Osteoblast (primary cell): Measurements from ENCODE around the gene ZSCAN10. TPM values are rescaled to one million over a fixed set of nuclear protein-coding genes. Genes with fewer than 3 reads are reported as not detected.

Experiments
- DNase-seq: peaks from one replicate; pipeline ENCODE4 v3.0.0; 2011; ENCODE audit warnings: low spot score, mixed read lengths; ENCODE audit not compliant: insufficient read length; ENCODE audit errors: missing footprints
- H2AFZ ChIP-seq: 2 replicates; pipeline ENCODE4 v1.6.0; 2011; ENCODE audit warnings: mild to moderate bottlenecking, low read length
- H3K27ac ChIP-seq: 2 replicates; pipeline ENCODE4 v1.5.1; 2011; ENCODE audit warnings: mild to moderate bottlenecking, low read depth, low read length, moderate library complexity
- H3K27me3 ChIP-seq: 2 replicates; pipeline ENCODE4 v1.6.0; 2012; ENCODE audit warnings: mild to moderate bottlenecking, control low read depth, inconsistent platforms, low read length, moderate library complexity; ENCODE audit not compliant: insufficient read depth
- H3K36me3 ChIP-seq: 2 replicates; pipeline ENCODE4 v1.5.1; 2011; ENCODE audit warnings: mild to moderate bottlenecking, low read length, control low read depth, moderate library complexity; ENCODE audit not compliant: insufficient read depth
- H3K4me1 ChIP-seq: 2 replicates; pipeline ENCODE4 v1.5.1; 2011; ENCODE audit warnings: mild to moderate bottlenecking, low read length, control low read depth, moderate library complexity; ENCODE audit not compliant: insufficient read depth
- H3K4me2 ChIP-seq: 2 replicates; pipeline ENCODE4 v1.6.0; 2011; ENCODE audit warnings: mild to moderate bottlenecking, low read length; ENCODE audit not compliant: insufficient read depth
- H3K4me3 ChIP-seq: fragments of 200-600 bp; sonication (generic); 3 replicates; pipeline ENCODE4 v1.5.1; 2012; ENCODE audit warnings: mild to moderate bottlenecking, low read length, inconsistent platforms; ENCODE audit not compliant: insufficient read depth
- H3K79me2 ChIP-seq: 2 replicates; pipeline ENCODE4 v1.6.0; 2012; ENCODE audit warnings: mild to moderate bottlenecking, low read length, control low read depth, inconsistent platforms; ENCODE audit not compliant: insufficient read depth
- H3K9me3 ChIP-seq: 2 replicates; pipeline ENCODE4 v1.5.1; 2011; ENCODE audit warnings: low read depth, low read length, control low read depth
- H4K20me1 ChIP-seq: 2 replicates; pipeline ENCODE4 v1.6.0; 2012; ENCODE audit warnings: mild to moderate bottlenecking, low read length, control low read depth; ENCODE audit not compliant: insufficient read depth
- total RNA-seq: library from RNA; depleted of rRNA; stranded (reverse); fragments of >200 nt; gene quantifications from 2 replicates; pipeline ENCODE4 v1.2.3, GENCODE V29; 2012
- TF ChIP-seq, protein P1 (sequence below): IDR thresholded peaks from 2 replicates; pipeline ENCODE4 v1.5.1; 2011; ENCODE audit warnings: mild to moderate bottlenecking, low read depth, low read length, moderate library complexity; ENCODE audit errors: extremely low read depth

The ZSCAN10 gene
- total RNA-seq, 1 donor = not detected

DNA sequence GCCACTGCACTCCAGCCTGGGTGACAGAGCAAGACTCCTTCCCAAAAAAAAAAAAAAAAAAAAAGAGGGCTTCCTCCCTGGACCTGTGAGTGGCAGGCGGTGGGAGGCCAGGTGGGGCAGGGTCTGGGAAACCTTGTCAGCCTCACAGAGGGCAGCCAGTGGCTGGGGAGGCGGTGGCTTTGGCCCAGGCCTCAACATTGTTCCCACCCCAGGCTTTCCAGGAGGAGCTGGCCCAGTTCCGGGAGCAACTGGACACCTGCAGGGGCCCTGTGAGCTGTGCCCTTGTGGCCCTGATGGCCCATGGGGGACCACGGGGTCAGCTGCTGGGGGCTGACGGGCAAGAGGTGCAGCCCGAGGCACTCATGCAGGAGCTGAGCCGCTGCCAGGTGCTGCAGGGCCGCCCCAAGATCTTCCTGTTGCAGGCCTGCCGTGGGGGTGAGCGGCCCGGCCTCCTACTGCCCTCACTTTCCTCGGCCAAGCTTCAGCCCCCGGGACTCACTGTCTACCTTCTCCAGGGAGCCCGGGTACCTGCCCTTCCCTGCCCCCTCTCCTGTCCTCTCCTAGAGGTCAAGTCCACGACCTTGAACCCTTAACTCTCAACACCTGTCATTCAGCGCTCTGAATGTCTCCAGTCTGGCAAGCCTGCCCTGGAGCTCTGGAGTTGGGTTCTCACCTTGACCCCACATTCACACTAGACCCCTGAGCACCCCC lies 48.1 kb upstream of the ZSCAN10 start:
- Histone ChIP-seq H3K79me2 (no peaks in the 10 kb centered on the region), H2AFZ (no peak overlapping the region), H3K36me3 (peaks cover 6% of the 10 kb centered on the region), H4K20me1 (no peaks in the 10 kb centered on the region), H3K27me3 (no peaks in the 10 kb centered on the region), H3K9me3 (no peaks in the 10 kb centered on the region), H3K27ac (no peak overlapping the region), H3K4me2 (no peak overlapping the region), H3K4me1 (peaks cover 4% of the 10 kb centered on the region), H3K4me3 (no peak overlapping the region)
- TF ChIP-seq, protein P1, sequence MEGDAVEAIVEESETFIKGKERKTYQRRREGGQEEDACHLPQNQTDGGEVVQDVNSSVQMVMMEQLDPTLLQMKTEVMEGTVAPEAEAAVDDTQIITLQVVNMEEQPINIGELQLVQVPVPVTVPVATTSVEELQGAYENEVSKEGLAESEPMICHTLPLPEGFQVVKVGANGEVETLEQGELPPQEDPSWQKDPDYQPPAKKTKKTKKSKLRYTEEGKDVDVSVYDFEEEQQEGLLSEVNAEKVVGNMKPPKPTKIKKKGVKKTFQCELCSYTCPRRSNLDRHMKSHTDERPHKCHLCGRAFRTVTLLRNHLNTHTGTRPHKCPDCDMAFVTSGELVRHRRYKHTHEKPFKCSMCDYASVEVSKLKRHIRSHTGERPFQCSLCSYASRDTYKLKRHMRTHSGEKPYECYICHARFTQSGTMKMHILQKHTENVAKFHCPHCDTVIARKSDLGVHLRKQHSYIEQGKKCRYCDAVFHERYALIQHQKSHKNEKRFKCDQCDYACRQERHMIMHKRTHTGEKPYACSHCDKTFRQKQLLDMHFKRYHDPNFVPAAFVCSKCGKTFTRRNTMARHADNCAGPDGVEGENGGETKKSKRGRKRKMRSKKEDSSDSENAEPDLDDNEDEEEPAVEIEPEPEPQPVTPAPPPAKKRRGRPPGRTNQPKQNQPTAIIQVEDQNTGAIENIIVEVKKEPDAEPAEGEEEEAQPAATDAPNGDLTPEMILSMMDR = no peak
- peak; percentile 69 for DNase-seq

- Histone ChIP-seq H3K4me3 (no peak overlapping the region), H3K36me3 (peaks cover 6% of the 10 kb centered on the region), H3K9me3 (no peaks in the 10 kb centered on the region), H3K27ac (no peak overlapping the region), H3K4me1 (no peaks in the 10 kb centered on the region), H2AFZ (no peak overlapping the region), H3K4me2 (no peak overlapping the region), H3K79me2 (no peaks in the 10 kb centered on the region), H3K27me3 (no peaks in the 10 kb centered on the region), H4K20me1 (no peaks in the 10 kb centered on the region)
- DNase-seq = peak; percentile 63
- TF ChIP-seq, protein P1 = no peak
Measured at GRCh38 chr16:3145660-3146059, 46.6 kb upstream of the ZSCAN10 start.

GRCh38 chr16:3145151-3145550 lies 46.1 kb upstream of the ZSCAN10 start:
- TF ChIP-seq, protein P1 = no peak
- H3K27me3 ChIP-seq = no peaks in the 10 kb centered on the region
- H3K36me3 ChIP-seq = peaks cover 6% of the 10 kb centered on the region
- H2AFZ ChIP-seq = no peak overlapping the region
- H3K4me2 ChIP-seq = no peak overlapping the region
- no peaks in the 10 kb centered on the region for H3K4me1 ChIP-seq
- no peaks in the 10 kb centered on the region for H3K79me2 ChIP-seq
- H3K27ac ChIP-seq = no peak overlapping the region
- no peaks in the 10 kb centered on the region for H3K9me3 ChIP-seq
- DNase-seq = peak; percentile 59
- H3K4me3 ChIP-seq = no peak overlapping the region
- H4K20me1 ChIP-seq = no peaks in the 10 kb centered on the region

- Histone ChIP-seq H3K4me2 (no peak overlapping the region), H3K4me3 (no peak overlapping the region), H3K27ac (no peak overlapping the region), H3K4me1 (peaks cover 1% of the 10 kb centered on the region), H4K20me1 (no peaks in the 10 kb centered on the region), H3K36me3 (peaks cover 7% of the 10 kb centered on the region), H3K27me3 (no peaks in the 10 kb centered on the region), H2AFZ (no peak overlapping the region), H3K79me2 (no peaks in the 10 kb centered on the region), H3K9me3 (no peaks in the 10 kb centered on the region)
- TF ChIP-seq, protein P1 = no peak
- DNase-seq = peak; percentile 60
Measured at GRCh38 chr16:3144321-3144983, 45.4 kb upstream of the ZSCAN10 start.
